C4-2B (cell line): ENCODE data around the gene IL22.

Experiments used
- ZFX ChIP-seq: fragments of 450-650 bp; IDR thresholded peaks from 2 replicates; pipeline ENCODE4 v1.6.1; 2017
- TF ChIP-seq, protein P1 (sequence below): fragments of 450-650 bp; conservative IDR thresholded peaks from 2 replicates; pipeline ENCODE4 v1.5.1; 2017; ENCODE audit warnings: mild to moderate bottlenecking

DNA sequence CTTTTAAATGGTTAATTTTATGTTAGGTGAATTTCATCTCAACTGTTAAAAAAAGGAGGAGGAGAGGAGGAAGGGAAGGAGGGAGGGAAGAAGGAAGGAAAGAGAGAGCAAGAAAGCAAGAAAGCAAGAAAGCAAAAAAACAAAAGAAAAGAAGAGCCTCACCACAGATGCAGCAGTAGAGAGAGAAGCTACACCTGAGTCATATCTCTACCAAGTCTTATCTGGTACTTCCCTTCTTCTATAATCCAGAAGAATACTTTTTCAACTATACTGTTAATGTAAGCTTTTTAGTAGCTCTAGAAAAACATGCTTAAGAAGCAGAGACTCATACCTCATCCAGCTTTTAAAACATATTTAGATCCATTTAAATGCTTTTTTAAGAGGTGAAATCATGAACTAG is 22.2 kb downstream of the IL22 start:
- TF ChIP-seq, protein P1, sequence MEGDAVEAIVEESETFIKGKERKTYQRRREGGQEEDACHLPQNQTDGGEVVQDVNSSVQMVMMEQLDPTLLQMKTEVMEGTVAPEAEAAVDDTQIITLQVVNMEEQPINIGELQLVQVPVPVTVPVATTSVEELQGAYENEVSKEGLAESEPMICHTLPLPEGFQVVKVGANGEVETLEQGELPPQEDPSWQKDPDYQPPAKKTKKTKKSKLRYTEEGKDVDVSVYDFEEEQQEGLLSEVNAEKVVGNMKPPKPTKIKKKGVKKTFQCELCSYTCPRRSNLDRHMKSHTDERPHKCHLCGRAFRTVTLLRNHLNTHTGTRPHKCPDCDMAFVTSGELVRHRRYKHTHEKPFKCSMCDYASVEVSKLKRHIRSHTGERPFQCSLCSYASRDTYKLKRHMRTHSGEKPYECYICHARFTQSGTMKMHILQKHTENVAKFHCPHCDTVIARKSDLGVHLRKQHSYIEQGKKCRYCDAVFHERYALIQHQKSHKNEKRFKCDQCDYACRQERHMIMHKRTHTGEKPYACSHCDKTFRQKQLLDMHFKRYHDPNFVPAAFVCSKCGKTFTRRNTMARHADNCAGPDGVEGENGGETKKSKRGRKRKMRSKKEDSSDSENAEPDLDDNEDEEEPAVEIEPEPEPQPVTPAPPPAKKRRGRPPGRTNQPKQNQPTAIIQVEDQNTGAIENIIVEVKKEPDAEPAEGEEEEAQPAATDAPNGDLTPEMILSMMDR = no peak
- no peak for TF ChIP-seq ZFX
